ENCODE results near the gene ARHGEF26. TPM values are rescaled to one million over a fixed set of nuclear protein-coding genes. Genes with fewer than 3 reads are reported as not detected.

ARHGEF26 gene
- total RNA-seq, 1 donor from 2014 or later = 29.2 TPM

- no peak for DNase-seq (ENCODE audit: extremely low spot score in 2 of 2)
- intact Hi-C loops (cut with DNase I) = no loop called here
- Histone ChIP-seq H3K27me3 (no peaks in the 10 kb centered on the region), H3K4me3 (no peak overlapping the region), H3K36me3 (peaks cover 0 to 6% of the 10 kb centered on the region in 2 donors), H3K27ac (no peak overlapping the region), H3K9me3 (no peaks in the 10 kb centered on the region), H3K4me1 (no peaks in the 10 kb centered on the region)
- no peak for TF ChIP-seq CTCF (IDR thresholded peaks at IDR 0.05)
Measured at GRCh38 chr3:154193000-154193615, 71.9 kb downstream of the ARHGEF26 start.

DNA sequence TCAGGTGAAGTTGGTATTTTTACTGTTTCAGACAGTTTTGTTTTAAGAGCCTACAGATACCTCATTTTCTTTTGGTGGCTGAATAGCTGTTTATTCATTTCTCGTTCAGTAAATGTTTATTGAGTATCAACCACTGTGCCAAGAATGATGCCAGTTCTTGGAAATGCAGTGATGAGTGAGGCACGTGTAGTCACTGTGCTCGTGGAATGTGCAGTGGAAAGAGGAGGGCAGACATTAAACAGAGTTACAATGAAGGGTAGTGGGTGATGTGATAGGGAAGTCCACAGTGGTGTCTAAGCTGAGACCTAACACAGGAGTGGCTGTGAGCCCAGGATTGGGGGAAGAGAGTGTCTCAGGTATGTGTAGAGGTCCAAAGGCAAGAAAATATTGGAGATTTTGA is 73.7 kb downstream of the ARHGEF26 start:
- intact Hi-C loops (cut with DNase I) = no loop called here
- H3K27me3 ChIP-seq = no peaks in the 10 kb centered on the region
- H3K4me3 ChIP-seq = no peak overlapping the region
- DNase-seq (ENCODE audit: extremely low spot score in 2 of 2) = no peak
- H3K4me1 ChIP-seq = no peaks in the 10 kb centered on the region
- TF ChIP-seq POLR2A (IDR thresholded peaks at IDR 0.05) (no peak), POLR2AphosphoS5 (IDR thresholded peaks at IDR 0.05; ENCODE audit: insufficient read depth in 1 of 2, low read depth in 1 of 2) (no peak), CTCF (IDR thresholded peaks at IDR 0.05) (no peak)
- peaks cover 0 to 6% of the 10 kb centered on the region in 2 donors for H3K36me3 ChIP-seq
- H3K9me3 ChIP-seq = no peaks in the 10 kb centered on the region
- H3K27ac ChIP-seq = no peak overlapping the region

- no peak overlapping the region for H3K4me3 ChIP-seq
- no peak overlapping the region for H3K27ac ChIP-seq
- intact Hi-C loops (cut with DNase I) = no loop called here
- no peaks in the 10 kb centered on the region for H3K27me3 ChIP-seq
- DNase-seq (ENCODE audit: extremely low spot score in 2 of 2) = no peak
- H3K4me1 ChIP-seq = no peaks in the 10 kb centered on the region
- H3K9me3 ChIP-seq = no peaks in the 10 kb centered on the region
- peaks cover 0 to 6% of the 10 kb centered on the region in 2 donors for H3K36me3 ChIP-seq
- TF ChIP-seq POLR2AphosphoS5 (IDR thresholded peaks at IDR 0.05; ENCODE audit: insufficient read depth in 1 of 2, low read depth in 1 of 2) (no peak), CTCF (IDR thresholded peaks at IDR 0.05) (no peak), POLR2A (IDR thresholded peaks at IDR 0.05) (no peak)
Measured at GRCh38 chr3:154195620-154196356, 74.6 kb downstream of the ARHGEF26 start.

GRCh38 chr3:154197751-154198150 is 76.6 kb downstream of the ARHGEF26 start:
- Histone ChIP-seq H3K36me3 (peaks cover 0 to 6% of the 10 kb centered on the region in 2 donors), H3K27ac (no peak overlapping the region), H3K4me3 (no peak overlapping the region), H3K4me1 (no peaks in the 10 kb centered on the region), H3K9me3 (no peaks in the 10 kb centered on the region), H3K27me3 (no peaks in the 10 kb centered on the region)
- TF ChIP-seq POLR2AphosphoS5 (IDR thresholded peaks at IDR 0.05; ENCODE audit: insufficient read depth in 1 of 2, low read depth in 1 of 2) (no peak), CTCF (IDR thresholded peaks at IDR 0.05) (no peak), POLR2A (IDR thresholded peaks at IDR 0.05) (no peak)
- intact Hi-C loops (cut with DNase I) = no loop called here
- DNase-seq (ENCODE audit: extremely low spot score in 2 of 2) = no peak

GRCh38 chr3:154209499-154209898 is 88.3 kb downstream of the ARHGEF26 start:
- Histone ChIP-seq H3K4me3 (no peak overlapping the region), H3K9me3 (no peaks in the 10 kb centered on the region), H3K27me3 (no peaks in the 10 kb centered on the region), H3K36me3 (peaks cover 0 to 6% of the 10 kb centered on the region in 2 donors), H3K4me1 (no peaks in the 10 kb centered on the region), H3K27ac (no peak overlapping the region)
- intact Hi-C loops (cut with DNase I) = no loop called here
- TF ChIP-seq CTCF (IDR thresholded peaks at IDR 0.05) = no peak
- no peak for TF ChIP-seq POLR2AphosphoS5 (IDR thresholded peaks at IDR 0.05; ENCODE audit: insufficient read depth in 1 of 2, low read depth in 1 of 2)
- TF ChIP-seq POLR2A (IDR thresholded peaks at IDR 0.05) = no peak
- no peak for DNase-seq (ENCODE audit: extremely low spot score in 2 of 2)

Measured in vagina (tissue), 2 donors.